HG03135 (cell line): ENCODE results near the gene PILRA.
"Not testable (repeated sequence)": the region's sequence is repeated elsewhere in the genome, so short reads cannot be mapped to it uniquely, and the experiment has no call there.

ENCODE experiments used
- ATAC-seq: cut with Tn5 transposase; IDR thresholded peaks from one replicate; pipeline ENCODE4 v1.9.1; 2021; ENCODE audit warnings: mild to moderate bottlenecking, moderate library complexity; ENCODE audit not compliant: unreplicated experiment

Gene PILRA

GRCh38 chr7:100357131-100357561 lies 16.1 kb upstream of the PILRA start:
- ATAC-seq, result no peak

- no peak for ATAC-seq
Observed at GRCh38 chr7:100358027-100358856, 15.0 kb upstream of the PILRA start, which contains the start of gene PILRB. Gene PILRB (plus strand): TSS chr7:100358117. CDS start chr7:100358303, 186 bp downstream.

GRCh38 chr7:100358857-100359212 lies 14.5 kb upstream of the PILRA start:
- no peak for ATAC-seq

DNA sequence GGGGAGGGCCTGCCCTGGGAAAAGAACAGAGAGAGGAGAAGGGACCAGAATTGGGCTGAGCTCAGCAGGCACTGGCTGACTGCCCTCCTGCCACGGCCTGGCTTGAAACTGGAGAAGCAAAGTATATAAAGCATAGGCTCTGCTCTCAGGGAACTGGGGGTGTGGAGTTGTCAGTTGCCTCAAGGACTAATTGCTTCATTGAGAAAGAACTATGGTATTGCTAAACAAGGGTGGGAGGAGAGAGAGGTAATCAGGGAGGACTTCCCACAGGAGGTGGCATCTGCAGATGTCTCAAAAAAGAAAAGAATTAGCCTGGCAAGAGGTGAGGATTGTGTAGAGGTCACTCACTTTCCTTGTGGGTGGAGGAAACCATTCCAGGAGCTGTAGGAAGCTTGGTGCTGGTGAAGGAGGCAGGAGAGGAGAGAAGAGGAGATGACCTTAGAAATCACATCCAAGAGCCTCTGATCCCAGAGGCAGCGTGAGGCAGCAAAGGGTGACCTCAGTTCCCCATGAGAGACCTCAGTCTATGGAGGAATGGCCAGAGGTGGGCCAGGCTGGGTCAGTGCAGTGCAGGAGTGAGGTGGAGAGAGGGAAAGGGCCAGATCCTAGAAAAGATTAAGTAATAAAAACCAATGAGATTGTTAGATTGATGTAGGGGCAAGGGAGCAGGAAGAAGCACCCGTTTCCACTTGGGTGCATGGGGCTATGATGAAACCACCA lies 13.0 kb upstream of the PILRA start:
- ATAC-seq, result no peak

- ATAC-seq, result no peak
Observed at GRCh38 chr7:100363098-100363497, 10.2 kb upstream of the PILRA start.

GRCh38 chr7:100363797-100364196 lies 9.5 kb upstream of the PILRA start:
- not testable (repeated sequence) for ATAC-seq

- no peak for ATAC-seq
Observed at GRCh38 chr7:100364480-100364879, 8.8 kb upstream of the PILRA start.

- ATAC-seq, result not testable (repeated sequence)
Observed at GRCh38 chr7:100365998-100366367, 7.3 kb upstream of the PILRA start.

GRCh38 chr7:100366411-100367250 lies 6.7 kb upstream of the PILRA start:
- ATAC-seq, result no peak

DNA sequence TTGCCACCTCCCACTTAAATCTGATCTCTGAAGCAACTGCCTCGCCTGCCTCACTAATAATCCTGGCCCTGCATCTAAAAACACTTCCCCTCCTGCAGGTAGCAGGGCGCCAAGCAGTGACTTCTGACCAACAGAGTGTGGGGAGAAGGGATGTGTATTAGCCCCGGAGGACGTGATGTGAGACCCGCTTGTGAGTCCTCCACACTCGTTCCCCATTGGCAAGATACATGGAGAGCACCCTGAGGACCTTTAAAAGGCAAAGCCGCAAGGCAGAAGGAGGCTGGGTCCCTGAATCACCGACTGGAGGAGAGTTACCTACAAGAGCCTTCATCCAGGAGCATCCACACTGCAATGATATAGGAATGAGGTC lies 6.1 kb upstream of the PILRA start:
- ATAC-seq, result no peak

DNA sequence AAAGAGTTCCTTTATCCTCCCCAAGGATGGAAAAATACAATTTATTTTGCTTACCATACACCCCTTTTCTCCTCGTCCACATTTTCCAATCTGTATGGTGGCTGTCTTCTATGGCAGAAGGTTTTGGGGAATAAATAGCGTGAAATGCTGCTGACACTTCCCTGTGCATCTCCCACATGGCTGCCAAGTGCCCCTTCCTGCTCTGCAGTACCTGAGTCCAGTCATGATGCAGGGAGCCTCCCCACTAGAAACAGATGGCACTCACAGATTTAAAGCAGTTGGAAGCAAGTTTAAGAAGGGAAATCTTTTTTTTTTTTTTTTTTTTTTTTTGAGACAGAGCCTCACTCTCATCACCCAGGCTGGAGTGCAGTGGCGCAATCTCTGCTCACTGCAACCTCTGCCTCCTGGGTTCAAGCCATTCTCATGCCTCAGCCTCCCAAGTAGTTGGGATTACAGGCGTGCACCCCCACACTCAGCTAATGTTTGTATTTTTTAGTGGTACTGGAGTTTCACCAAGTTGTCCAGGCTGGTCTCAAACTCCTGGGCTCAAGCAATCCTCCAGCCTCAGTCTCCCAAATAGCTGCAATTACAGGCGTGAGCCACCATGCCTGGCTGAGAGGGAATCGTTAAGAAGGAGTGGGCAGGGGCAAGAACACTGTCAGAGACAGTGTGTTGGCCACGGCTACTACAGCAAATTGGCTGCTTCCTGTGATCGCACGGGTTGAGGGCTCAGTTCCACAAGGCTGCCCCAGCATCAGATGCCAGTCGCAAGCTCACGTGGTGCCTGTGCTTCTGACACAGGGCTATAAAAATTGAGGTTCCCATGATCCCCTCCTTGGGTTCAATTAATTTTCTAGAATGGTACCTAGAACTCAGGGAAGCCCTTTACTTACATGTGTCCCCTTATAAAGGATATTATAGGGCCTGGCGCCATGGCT lies 5.3 kb upstream of the PILRA start:
- ATAC-seq, result no peak

- peak; percentile 62 for ATAC-seq
Observed at GRCh38 chr7:100369105-100369504, 4.2 kb upstream of the PILRA start.

GRCh38 chr7:100370303-100370702 lies 3.0 kb upstream of the PILRA start:
- no peak for ATAC-seq

DNA sequence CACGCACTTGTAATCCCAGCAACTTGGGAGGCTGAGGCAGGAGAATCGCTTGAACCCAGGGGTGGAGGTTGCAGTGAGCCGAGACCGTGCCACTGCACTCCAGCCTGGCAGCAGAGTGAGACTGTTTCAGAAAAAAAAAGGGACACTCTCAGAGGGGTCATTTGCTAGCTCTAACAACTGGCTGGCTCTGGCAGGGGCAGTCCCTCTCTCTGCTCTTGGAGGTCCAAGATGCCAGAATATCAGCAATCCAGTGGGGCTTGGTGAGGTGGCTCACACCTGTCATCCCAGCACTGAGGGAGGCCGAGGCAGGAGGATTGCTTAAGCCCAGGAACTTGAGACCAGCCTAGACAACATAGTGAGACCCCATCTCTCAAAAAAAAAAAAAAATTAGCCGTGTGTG lies 2.5 kb upstream of the PILRA start:
- ATAC-seq, result no peak

DNA sequence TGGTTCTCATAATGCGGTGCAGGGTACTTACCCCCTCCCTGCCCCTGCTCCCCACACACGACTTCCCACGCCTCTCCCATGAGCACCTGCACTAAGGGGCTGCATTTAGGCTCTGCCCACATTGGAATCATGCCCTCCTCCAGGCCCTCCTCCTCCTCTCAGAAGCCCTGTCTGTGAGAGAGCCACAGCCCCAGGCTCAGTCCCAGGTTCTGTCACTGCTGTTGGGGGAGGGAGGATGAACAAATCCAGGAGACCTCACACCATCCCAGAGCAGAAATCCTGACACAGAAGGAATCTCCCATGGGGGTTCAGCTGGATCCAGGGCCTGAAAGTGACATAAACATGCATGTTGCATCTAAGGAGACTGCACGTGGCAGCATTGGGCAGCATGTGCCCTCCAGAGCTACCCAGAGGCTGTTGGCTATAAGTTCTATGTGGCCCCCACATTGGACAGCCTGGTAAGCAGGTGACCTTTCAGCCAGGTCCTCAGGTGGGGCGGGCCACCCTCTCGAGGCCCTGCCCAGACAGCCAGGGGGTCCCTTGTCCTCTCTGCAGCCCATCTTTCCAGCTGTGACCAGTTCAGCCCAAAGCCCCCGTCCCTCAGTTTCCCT lies 1.6 kb upstream of the PILRA start:
- no peak for ATAC-seq

- ATAC-seq, result no peak
Observed at GRCh38 chr7:100372256-100372655, 1.0 kb upstream of the PILRA start.

GRCh38 chr7:100372694-100373093 lies 593 bp upstream of the PILRA start:
- no peak for ATAC-seq

- not testable (repeated sequence) for ATAC-seq
Observed at GRCh38 chr7:100373870-100374598, 747 bp downstream of the PILRA start.

DNA sequence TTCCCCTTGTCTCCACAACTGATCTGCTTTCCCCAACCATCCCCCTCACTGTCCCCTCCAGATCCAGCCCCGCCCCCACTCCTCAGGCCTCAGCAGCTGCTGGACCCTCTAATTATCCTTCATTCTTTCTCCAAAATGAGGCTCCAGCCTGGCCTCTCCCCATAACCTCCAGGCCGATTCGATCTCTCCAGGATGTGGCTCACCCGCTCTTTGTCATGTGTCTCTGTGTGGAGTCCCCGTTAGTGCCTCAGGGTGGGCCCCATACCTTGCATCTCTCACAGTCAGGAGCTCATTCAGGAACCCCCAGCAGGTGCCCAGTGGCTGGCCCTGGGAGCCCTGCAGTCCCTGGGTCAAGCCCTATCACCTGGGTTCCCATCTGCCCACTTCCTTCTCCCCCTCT lies 1.3 kb downstream of the PILRA start:
- ATAC-seq, result no peak
